ENCODE data around the gene EEF1G.

EEF1G gene

GRCh38 chr11:62516736-62517371 is 56.8 kb downstream of the EEF1G start:
- TF ChIP-seq ZFX (IDR thresholded peaks at IDR 0.05; ENCODE audit: borderline replicate concordance) (no peak), CTCF (IDR thresholded peaks at IDR 0.05) (no peak)
- no peak overlapping the region for H3K27ac ChIP-seq

- H3K27ac ChIP-seq = no peak overlapping the region
- no peak for TF ChIP-seq CTCF (IDR thresholded peaks at IDR 0.05)
- no peak for TF ChIP-seq ZFX (IDR thresholded peaks at IDR 0.05; ENCODE audit: borderline replicate concordance)
These were observed 59.5 kb downstream of the EEF1G start for GRCh38 chr11:62514151-62514550.

- no peak for TF ChIP-seq CTCF (IDR thresholded peaks at IDR 0.05)
- TF ChIP-seq ZFX (IDR thresholded peaks at IDR 0.05; ENCODE audit: borderline replicate concordance) = no peak
- no peak overlapping the region for H3K27ac ChIP-seq
These were observed 60.1 kb downstream of the EEF1G start for GRCh38 chr11:62513626-62514025.

GRCh38 chr11:62512961-62513360 is 60.7 kb downstream of the EEF1G start:
- no peak for TF ChIP-seq CTCF (IDR thresholded peaks at IDR 0.05)
- TF ChIP-seq ZFX (IDR thresholded peaks at IDR 0.05; ENCODE audit: borderline replicate concordance) = no peak
- H3K27ac ChIP-seq = peak overlapping the region; percentile 29

Measured in 22Rv1 (cell line).